Activated naive CD8-positive, alpha-beta T cell treated with anti-CD3 and anti-CD28 coated beads, Interleukin-2, amount 10 ng/mL, durations not matched to agents 7 days and 5 days (primary cell): ENCODE results near the gene SUMF1. TPM values are rescaled to one million over a fixed set of nuclear protein-coding genes. Genes with fewer than 3 reads are reported as not detected.

Source experiments
- ATAC-seq: fragments of 150-1000 bp; cut with Tn5 transposase; one replicate; pipeline ENCODE4 v1.10.0; 2021; ENCODE audit warnings: low read depth, moderate library complexity
- POLR2A ChIA-PET: fragments of 350-600 bp; sonication (Branson Sonifier 250); formaldehyde crosslinking; loops from one replicate; lab custom pipeline; 2021; ENCODE audit warnings: antibody characterized with exemption; lab: Charles Lee
- DNase-seq: peaks from one replicate; pipeline ENCODE4 v3.0.0; 2021
- H3K27ac Mint-ChIP-seq: one replicate; pipeline ENCODE4 v1.8.0; 2022; ENCODE audit warnings: mild to moderate bottlenecking, mixed read lengths
- H3K27me3 Mint-ChIP-seq: one replicate; pipeline ENCODE4 v1.8.0; 2022; ENCODE audit warnings: mild to moderate bottlenecking, moderate library complexity, mixed read lengths
- H3K36me3 Mint-ChIP-seq: one replicate; pipeline ENCODE4 v1.8.0; 2021; ENCODE audit warnings: mild to moderate bottlenecking, mixed read lengths
- H3K4me1 Mint-ChIP-seq: one replicate; pipeline ENCODE4 v1.8.0; 2021; ENCODE audit warnings: mixed read lengths
- H3K4me3 Mint-ChIP-seq: one replicate; pipeline ENCODE4 v1.8.0; 2022; ENCODE audit warnings: mild to moderate bottlenecking, moderate library complexity, mixed read lengths
- H3K9me3 Mint-ChIP-seq: one replicate; pipeline ENCODE4 v1.8.0; 2021; ENCODE audit warnings: mixed read lengths
- total RNA-seq, 2 experiments: library from RNA; stranded (reverse); gene quantifications; one replicate each; pipeline ENCODE4 v1.2.3, GENCODE V29; 2021

The SUMF1 gene
- total RNA-seq, 2 experiments from 2014 or later = 9.1 to 13.7 TPM

DNA sequence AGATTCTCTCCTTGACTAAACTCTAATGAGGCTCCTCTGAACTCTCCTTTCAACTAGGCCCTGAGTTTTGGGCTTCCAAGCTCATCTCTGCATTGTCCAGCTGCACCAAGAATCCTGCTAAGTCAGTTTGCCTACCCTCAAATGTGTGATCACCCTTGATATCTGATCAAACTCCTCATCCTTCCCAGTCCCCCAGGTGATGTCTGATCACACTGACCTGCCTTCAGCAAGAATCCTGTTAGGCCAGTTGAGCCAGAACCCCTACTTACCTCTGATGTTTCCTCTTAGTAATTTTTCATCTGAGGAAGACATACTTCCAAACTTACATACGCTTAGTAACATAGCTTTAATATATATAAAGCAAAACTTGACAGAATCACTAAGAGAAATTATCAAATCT lies 28.8 kb downstream of the SUMF1 start:
- ATAC-seq = no peak
- peaks cover 16% of the 10 kb centered on the region for H3K36me3 Mint-ChIP-seq
- H3K27ac Mint-ChIP-seq = no peak overlapping the region
- no peaks in the 10 kb centered on the region for H3K9me3 Mint-ChIP-seq
- POLR2A ChIA-PET = interaction anchor here (0.5 kb wide), 1 partner anchor 63 kb away, joined by 3 read pairs; no protein-coding TSS in a partner anchor
- no peaks in the 10 kb centered on the region for H3K27me3 Mint-ChIP-seq
- H3K4me1 Mint-ChIP-seq = peaks cover 1% of the 10 kb centered on the region
- no peak for DNase-seq
- no peak overlapping the region for H3K4me3 Mint-ChIP-seq

DNA sequence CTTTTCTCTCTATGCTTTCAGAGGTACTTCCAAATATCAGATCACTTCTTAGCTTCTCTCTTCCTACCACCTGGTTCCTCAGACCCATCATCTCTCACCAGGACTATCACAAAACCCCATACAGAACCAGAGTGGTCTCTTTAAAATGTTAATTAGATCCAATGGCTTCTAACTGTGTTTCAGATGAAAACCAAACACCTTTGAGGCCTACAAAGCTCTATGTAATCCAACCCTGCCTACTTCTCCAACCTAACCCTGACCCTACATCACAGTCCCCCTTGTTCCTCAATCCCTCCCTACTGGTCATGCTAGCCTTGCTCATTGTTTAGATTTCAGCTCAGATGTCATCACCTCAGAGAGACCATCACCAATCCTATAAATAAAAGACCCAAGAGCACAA lies 34.8 kb downstream of the SUMF1 start:
- peaks cover 30% of the 10 kb centered on the region for H3K36me3 Mint-ChIP-seq
- DNase-seq (no peak), ATAC-seq (no peak)
- H3K9me3 Mint-ChIP-seq = peaks cover 13% of the 10 kb centered on the region
- no peak overlapping the region for H3K4me3 Mint-ChIP-seq
- H3K27ac Mint-ChIP-seq = no peak overlapping the region
- POLR2A ChIA-PET = no interaction called here
- H3K27me3 Mint-ChIP-seq = no peaks in the 10 kb centered on the region
- peaks cover under 1% of the 10 kb centered on the region for H3K4me1 Mint-ChIP-seq

DNA sequence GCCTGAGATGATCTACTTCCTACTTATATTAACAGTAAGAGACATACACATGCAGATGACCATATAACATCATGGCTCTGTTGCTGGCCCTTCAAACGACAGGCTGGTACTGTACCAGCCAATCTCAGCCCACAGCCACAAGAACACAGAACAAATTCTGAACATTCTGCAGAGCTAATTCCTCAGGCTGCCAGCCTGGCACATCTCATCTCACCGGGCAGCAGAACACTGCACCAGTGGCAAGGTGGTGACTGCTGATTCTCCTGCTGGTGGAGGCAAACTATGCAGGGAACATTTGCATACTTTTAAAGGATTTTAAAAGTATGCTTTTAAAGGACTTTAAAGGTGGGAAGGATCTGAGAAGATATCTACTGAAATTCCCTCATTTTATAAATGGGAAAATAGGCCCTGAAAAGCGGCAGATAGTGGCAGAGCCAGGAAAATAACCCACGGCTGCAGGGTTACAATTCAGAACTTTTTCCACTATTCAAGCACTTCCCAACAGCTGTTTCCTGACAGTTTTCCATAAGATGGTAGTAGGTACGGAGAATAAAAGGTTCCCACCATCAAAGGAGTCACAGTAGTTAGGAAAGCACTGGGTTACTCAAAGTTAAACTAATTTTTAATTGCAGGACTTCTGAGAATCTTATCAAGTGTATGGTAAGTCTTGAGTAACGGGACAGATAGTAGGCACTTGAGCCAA lies 37.3 kb downstream of the SUMF1 start:
- Mint-ChIP-seq H3K4me3 (no peak overlapping the region), H3K4me1 (no peaks in the 10 kb centered on the region), H3K36me3 (peaks cover 28% of the 10 kb centered on the region), H3K27me3 (no peaks in the 10 kb centered on the region), H3K27ac (no peak overlapping the region), H3K9me3 (peaks cover 13% of the 10 kb centered on the region)
- ATAC-seq = no peak
- POLR2A ChIA-PET = no interaction called here
- DNase-seq = no peak

DNA sequence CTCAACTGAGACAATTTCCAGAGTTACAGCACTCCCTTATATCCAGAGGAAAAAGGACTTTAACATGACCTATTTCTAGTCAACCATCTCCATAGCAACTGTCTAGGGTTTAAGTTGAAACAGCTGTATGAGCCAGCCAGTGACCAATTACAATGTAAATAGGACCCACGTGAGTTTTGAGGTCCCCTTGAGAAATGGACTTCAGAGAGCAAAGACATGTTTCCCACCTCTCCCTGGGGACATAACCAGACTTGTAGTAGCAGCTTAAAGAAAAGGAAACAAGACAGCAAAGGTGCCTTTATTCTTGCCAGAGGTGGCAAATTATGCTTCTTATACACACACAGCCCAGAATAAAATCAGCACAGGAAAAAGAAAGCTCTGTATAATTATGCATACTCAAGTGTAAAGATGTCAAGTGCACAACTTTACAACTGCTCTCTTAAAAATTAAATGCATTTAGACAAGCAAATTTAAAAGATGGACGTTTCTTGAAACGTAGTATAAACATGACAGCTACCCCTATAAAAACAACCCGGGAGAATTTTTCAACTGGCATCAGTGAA lies 40.2 kb downstream of the SUMF1 start:
- POLR2A ChIA-PET = no interaction called here
- Mint-ChIP-seq H3K4me3 (no peak overlapping the region), H3K36me3 (peaks cover 20% of the 10 kb centered on the region), H3K27ac (no peak overlapping the region), H3K9me3 (peaks cover 6% of the 10 kb centered on the region), H3K27me3 (no peaks in the 10 kb centered on the region), H3K4me1 (no peaks in the 10 kb centered on the region)
- ATAC-seq (no peak), DNase-seq (no peak)

DNA sequence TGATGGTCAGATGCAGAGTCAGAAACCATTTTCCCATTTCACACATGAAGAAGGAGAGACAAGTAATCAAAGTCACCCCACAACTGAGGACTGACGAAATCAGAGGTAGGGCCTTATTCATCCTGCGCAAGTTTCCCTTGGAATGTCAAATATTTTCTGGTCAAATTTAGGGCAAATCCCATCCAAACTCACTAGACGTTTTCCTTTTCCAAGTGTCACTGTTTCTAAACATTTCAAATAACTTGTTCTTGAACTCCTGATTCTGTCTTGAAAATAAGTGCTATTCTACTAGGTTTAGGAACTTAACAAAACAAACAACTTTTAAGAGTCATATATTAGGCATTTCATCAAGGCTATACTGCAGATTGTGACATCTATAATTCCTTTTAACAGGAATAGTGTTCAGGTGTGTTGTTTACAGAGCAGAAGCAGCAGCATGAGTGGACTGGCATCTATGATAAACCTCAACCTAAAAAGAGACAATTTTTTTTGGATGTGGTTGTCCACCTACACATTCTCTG lies 40.7 kb downstream of the SUMF1 start:
- ATAC-seq = no peak
- no peaks in the 10 kb centered on the region for H3K27me3 Mint-ChIP-seq
- H3K4me3 Mint-ChIP-seq = no peak overlapping the region
- H3K36me3 Mint-ChIP-seq = peaks cover 15% of the 10 kb centered on the region
- H3K27ac Mint-ChIP-seq = no peak overlapping the region
- H3K4me1 Mint-ChIP-seq = no peaks in the 10 kb centered on the region
- no peak for DNase-seq
- POLR2A ChIA-PET = no interaction called here
- peaks cover 2% of the 10 kb centered on the region for H3K9me3 Mint-ChIP-seq

DNA sequence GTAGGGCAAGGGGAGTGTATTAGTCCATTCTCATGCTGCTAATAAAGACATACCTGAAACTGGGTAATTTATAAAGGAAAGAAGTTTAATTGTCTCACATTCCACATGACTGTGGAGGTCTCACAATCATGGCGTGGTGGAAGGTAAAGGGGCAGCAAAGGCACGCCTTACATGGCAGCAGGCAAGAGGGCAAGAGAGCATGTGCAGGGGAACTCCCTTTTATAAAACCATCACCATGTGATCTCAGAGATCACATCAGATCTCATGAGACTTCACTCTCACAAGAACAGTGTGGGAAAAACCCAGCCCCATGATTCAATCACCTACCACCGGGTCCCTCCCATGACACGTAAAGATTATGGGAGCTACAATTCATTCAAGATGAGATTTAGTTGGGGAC lies 41.4 kb downstream of the SUMF1 start:
- Mint-ChIP-seq H3K9me3 (no peaks in the 10 kb centered on the region), H3K27ac (no peak overlapping the region), H3K36me3 (peaks cover 13% of the 10 kb centered on the region), H3K4me1 (no peaks in the 10 kb centered on the region), H3K27me3 (no peaks in the 10 kb centered on the region), H3K4me3 (no peak overlapping the region)
- DNase-seq (no peak), ATAC-seq (no peak)
- POLR2A ChIA-PET = no interaction called here

DNA sequence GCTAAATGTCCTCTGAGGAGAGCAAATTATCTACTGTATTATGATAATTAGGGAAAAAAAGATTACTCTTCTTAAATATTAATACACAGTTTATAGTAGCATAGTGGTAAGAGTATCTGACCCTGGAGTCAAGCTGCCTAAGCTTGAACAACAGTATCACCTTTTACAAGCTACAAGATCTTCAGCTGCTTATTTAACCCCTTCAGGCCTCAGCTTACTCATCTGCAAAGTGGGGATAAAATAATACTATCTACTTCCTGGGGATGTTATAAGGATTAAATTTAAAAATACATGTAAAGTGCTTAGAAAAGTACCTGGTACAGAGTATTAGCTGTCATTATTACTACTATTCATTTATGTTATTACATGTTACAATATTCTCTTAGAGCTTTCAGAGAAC lies 42.0 kb downstream of the SUMF1 start:
- Mint-ChIP-seq H3K4me1 (no peaks in the 10 kb centered on the region), H3K36me3 (peaks cover 10% of the 10 kb centered on the region), H3K27me3 (no peaks in the 10 kb centered on the region), H3K27ac (no peak overlapping the region), H3K4me3 (no peak overlapping the region), H3K9me3 (no peaks in the 10 kb centered on the region)
- POLR2A ChIA-PET = no interaction called here
- ATAC-seq = no peak
- no peak for DNase-seq

DNA sequence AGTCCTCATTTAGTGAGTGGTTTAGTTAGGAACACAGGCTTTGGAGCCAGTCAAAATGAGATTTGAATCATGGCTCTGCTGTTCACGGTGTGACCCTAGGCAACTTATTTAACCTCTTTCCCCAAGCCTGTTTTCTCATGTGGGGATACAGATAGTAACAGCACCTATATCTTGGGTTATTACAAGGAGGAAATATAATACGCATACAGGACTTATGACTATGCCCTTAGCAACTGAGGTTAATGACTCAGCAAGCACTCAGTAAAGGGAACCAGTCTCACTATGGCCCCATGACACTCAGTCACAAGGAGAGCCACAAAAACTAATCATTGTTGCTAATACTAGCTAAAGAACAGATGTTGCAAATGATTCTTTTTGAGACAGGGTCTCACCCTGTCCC lies 45.9 kb downstream of the SUMF1 start:
- Mint-ChIP-seq H3K4me3 (no peak overlapping the region), H3K27ac (no peak overlapping the region), H3K4me1 (no peaks in the 10 kb centered on the region), H3K9me3 (no peaks in the 10 kb centered on the region), H3K27me3 (no peaks in the 10 kb centered on the region), H3K36me3 (peaks cover 10% of the 10 kb centered on the region)
- DNase-seq (no peak), ATAC-seq (peak; percentile 39)
- POLR2A ChIA-PET = no interaction called here

DNA sequence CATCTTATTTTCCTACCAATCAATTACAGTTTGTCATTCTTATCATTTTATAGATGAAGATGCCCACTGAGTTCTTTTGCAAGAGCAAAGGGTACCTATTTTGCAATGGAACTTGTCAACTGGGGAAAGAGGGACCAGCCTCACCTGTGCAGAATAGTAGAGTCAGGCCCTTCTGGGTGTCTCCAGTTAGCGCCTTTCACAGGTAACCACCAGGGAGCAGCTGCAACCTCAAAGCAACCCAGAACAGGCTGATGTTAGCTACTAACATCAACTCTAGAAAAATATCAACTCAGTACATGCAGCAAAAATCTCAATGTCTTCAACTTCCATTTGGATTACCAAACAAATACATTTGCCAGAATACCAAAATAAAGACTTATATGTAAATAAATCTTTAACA lies 47.1 kb downstream of the SUMF1 start:
- H3K9me3 Mint-ChIP-seq = no peaks in the 10 kb centered on the region
- peaks cover 10% of the 10 kb centered on the region for H3K36me3 Mint-ChIP-seq
- no peaks in the 10 kb centered on the region for H3K4me1 Mint-ChIP-seq
- H3K4me3 Mint-ChIP-seq = no peak overlapping the region
- H3K27ac Mint-ChIP-seq = no peak overlapping the region
- ATAC-seq = no peak
- no peak for DNase-seq
- no peaks in the 10 kb centered on the region for H3K27me3 Mint-ChIP-seq
- POLR2A ChIA-PET = no interaction called here

DNA sequence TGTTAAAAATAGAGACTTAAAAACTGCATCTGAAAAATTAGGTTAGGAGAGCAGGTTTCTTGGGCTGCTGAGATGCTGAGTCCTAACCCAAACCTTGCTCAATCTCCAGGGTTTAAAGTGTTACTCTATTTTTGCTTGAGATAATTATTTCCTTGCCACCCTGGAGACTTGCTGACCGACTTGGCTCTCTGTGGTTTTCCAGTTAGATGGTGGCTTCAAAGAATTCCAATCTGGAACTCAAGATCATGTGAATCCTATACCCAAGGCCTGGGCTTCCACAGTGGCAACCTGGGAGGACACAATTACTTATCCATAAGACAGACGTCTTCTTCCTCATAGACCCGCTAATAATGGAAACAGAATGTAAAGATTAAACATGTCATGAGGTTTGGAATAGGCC lies 47.7 kb downstream of the SUMF1 start:
- H3K4me3 Mint-ChIP-seq = no peak overlapping the region
- H3K9me3 Mint-ChIP-seq = no peaks in the 10 kb centered on the region
- DNase-seq (no peak), ATAC-seq (no peak)
- POLR2A ChIA-PET = no interaction called here
- no peaks in the 10 kb centered on the region for H3K4me1 Mint-ChIP-seq
- H3K36me3 Mint-ChIP-seq = peaks cover 8% of the 10 kb centered on the region
- no peaks in the 10 kb centered on the region for H3K27me3 Mint-ChIP-seq
- no peak overlapping the region for H3K27ac Mint-ChIP-seq

DNA sequence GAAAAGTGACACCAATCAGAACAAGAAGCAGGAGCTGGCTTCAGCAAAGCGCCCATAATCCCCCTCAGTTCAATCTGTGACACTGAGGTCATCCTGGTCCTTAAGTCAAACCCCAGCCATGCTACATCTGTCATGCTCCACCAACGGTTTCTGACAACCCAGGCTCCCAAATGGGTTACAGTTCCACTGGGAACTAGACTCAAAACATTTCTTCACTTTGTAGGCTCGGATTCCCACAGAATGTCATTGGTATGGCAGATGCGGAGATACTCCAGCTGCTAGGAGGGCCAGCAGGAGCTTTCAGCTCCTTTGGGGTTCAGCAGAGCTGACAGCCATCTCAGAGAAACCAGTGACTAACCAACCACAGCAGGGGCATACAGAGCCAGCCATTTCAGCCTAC lies 48.9 kb downstream of the SUMF1 start:
- POLR2A ChIA-PET = no interaction called here
- Mint-ChIP-seq H3K27me3 (no peaks in the 10 kb centered on the region), H3K36me3 (peaks cover 3% of the 10 kb centered on the region), H3K27ac (no peak overlapping the region), H3K4me1 (no peaks in the 10 kb centered on the region), H3K9me3 (no peaks in the 10 kb centered on the region), H3K4me3 (no peak overlapping the region)
- ATAC-seq (no peak), DNase-seq (no peak)

DNA sequence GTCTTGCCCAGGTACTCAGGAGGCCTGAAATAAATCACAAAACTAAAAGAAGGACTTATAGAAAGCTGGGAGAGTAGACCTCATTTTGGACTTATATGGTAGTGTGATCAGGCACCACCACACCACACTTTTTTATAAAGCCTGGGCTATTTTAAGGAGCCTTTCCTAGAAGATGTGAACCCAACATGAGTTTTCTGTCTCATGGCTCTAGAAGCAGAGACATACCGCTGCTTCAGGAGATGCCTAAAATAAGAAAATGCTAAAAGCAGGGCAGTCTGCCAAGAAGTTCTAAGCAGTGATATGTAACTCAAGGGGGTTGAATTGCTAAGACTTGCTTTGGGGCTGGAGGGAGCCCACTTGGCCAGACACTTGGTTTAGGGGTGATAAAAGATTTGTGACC lies 49.6 kb downstream of the SUMF1 start:
- no peaks in the 10 kb centered on the region for H3K27me3 Mint-ChIP-seq
- H3K4me3 Mint-ChIP-seq = no peak overlapping the region
- DNase-seq (no peak), ATAC-seq (no peak)
- POLR2A ChIA-PET = no interaction called here
- peaks cover 3% of the 10 kb centered on the region for H3K36me3 Mint-ChIP-seq
- H3K9me3 Mint-ChIP-seq = no peaks in the 10 kb centered on the region
- H3K27ac Mint-ChIP-seq = no peak overlapping the region
- H3K4me1 Mint-ChIP-seq = no peaks in the 10 kb centered on the region

DNA sequence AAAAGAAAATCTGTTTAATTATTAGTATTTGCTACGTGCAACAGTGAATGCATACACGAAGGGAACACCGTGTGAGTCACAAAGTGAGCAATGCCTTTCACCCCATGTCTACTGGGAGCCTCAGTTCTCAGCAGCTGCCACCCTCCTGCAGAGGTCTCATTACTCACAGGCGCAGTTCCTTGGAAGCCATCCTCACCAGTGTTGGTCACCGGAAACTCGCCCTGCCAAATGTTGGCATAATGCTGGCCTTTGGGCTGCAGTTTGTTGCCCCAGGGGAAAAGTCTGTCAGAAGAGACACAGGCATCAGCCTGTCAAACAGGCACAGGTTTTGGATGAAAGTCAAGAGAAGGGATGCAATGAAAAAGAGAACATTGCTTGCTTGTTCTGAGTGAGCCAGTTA lies 50.1 kb downstream of the SUMF1 start:
- H3K27me3 Mint-ChIP-seq = no peaks in the 10 kb centered on the region
- no peak for DNase-seq

DNA sequence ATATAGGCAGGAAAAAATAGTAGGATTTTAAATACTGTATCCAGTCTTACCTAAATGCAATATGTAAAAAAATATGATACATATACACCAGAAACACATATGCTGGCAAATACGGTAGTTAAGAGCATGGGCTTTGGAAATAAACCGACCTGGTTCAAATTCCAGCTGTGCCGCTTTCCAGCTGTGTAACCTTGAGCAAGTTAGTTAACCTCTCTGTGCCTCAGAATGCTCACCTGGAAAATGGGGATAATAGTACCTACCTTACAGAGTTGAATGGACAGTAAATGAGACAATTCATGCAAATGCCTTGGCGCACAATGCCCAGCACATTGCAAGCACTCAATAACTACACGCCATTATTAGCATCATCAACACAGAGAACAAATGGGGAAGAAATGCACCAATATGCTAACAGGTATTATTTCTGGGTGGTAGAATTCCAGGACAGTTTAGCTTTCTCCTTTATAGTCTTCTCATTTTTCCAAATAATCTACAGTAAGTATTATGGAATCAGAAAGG lies 50.6 kb downstream of the SUMF1 start:
- H3K4me3 Mint-ChIP-seq = no peak overlapping the region
- H3K4me1 Mint-ChIP-seq = no peaks in the 10 kb centered on the region
- H3K27ac Mint-ChIP-seq = no peak overlapping the region
- ATAC-seq (no peak), DNase-seq (no peak)
- POLR2A ChIA-PET = no interaction called here
- H3K9me3 Mint-ChIP-seq = no peaks in the 10 kb centered on the region
- no peaks in the 10 kb centered on the region for H3K27me3 Mint-ChIP-seq
- H3K36me3 Mint-ChIP-seq = peaks cover 9% of the 10 kb centered on the region

More for the DNA sequence above, 50.1 kb downstream of the SUMF1 start:
- POLR2A ChIA-PET = no interaction called here
- Mint-ChIP-seq H3K4me3 (no peak overlapping the region), H3K9me3 (no peaks in the 10 kb centered on the region), H3K27ac (no peak overlapping the region), H3K36me3 (peaks cover 8% of the 10 kb centered on the region), H3K4me1 (no peaks in the 10 kb centered on the region)
- no peak for ATAC-seq
